Measurements from ENCODE around the gene PNPLA7. TPM values are rescaled to one million over a fixed set of nuclear protein-coding genes. Genes with fewer than 3 reads are reported as not detected.

The PNPLA7 gene
- total RNA-seq, 3 donors from 2014 or later (not counting 1 experiment from before 2014, with no cell fraction given): 4.3 to 6.4 (median 4.9) TPM

DNA sequence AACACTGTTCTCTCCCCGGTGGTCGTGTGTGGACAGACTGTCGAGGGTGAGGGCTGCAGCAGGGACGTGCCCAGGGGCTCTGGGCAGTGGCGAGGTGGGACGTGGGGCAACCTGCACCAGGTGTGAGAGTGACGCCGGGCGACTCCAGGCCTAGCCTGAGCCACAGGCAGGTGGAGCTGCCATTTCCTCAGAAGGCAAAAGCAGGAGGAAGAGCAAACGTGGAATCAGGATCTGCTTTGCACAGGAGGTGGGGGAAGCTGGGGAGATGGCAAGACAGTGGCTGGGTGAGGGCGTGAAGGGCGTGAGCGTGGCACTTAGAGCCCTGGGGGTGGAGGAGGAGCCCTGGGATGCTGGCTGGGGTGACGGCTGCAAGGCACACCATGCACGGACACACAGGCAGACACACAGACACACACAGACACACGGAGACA is 51.5 kb downstream of the PNPLA7 start:
- WGBS (ENCODE audit: insufficient coverage): 94% methylated on average over 16 of the region's 16 CpGs
- Histone ChIP-seq H3K27me3 (ENCODE audit: control insufficient read depth, insufficient read depth, low read length) (no peaks in the 10 kb centered on the region), H3K4me3 (ENCODE audit: low read length) (no peak overlapping the region), H3K27ac (ENCODE audit: low read length) (no peak overlapping the region), H3K9me3 (ENCODE audit: control insufficient read depth, insufficient read depth, low read length) (no peaks in the 10 kb centered on the region), H3K4me1 (ENCODE audit: control insufficient read depth, insufficient read depth, low read length) (no peaks in the 10 kb centered on the region), H3K36me3 (ENCODE audit: control insufficient read depth, insufficient read depth, low read length) (no peaks in the 10 kb centered on the region)
- Mint-ChIP-seq H3K36me3 (no peaks in the 10 kb centered on the region), H3K27ac (no peak overlapping the region), H3K4me1 (peaks cover 17 to 21% of the 10 kb centered on the region in 2 donors), H3K27me3 (ENCODE audit: low read depth in 2 of 2) (no peaks in the 10 kb centered on the region), H3K9me3 (no peaks in the 10 kb centered on the region), H3K4me3 (no peak overlapping the region)
- intact Hi-C loops (cut with micrococcal nuclease): no loop called here
- DNase-seq (no peak), ATAC-seq (no peak)
- TF ChIP-seq, protein P1, sequence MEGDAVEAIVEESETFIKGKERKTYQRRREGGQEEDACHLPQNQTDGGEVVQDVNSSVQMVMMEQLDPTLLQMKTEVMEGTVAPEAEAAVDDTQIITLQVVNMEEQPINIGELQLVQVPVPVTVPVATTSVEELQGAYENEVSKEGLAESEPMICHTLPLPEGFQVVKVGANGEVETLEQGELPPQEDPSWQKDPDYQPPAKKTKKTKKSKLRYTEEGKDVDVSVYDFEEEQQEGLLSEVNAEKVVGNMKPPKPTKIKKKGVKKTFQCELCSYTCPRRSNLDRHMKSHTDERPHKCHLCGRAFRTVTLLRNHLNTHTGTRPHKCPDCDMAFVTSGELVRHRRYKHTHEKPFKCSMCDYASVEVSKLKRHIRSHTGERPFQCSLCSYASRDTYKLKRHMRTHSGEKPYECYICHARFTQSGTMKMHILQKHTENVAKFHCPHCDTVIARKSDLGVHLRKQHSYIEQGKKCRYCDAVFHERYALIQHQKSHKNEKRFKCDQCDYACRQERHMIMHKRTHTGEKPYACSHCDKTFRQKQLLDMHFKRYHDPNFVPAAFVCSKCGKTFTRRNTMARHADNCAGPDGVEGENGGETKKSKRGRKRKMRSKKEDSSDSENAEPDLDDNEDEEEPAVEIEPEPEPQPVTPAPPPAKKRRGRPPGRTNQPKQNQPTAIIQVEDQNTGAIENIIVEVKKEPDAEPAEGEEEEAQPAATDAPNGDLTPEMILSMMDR (IDR thresholded peaks at IDR 0.05): no peak

DNA sequence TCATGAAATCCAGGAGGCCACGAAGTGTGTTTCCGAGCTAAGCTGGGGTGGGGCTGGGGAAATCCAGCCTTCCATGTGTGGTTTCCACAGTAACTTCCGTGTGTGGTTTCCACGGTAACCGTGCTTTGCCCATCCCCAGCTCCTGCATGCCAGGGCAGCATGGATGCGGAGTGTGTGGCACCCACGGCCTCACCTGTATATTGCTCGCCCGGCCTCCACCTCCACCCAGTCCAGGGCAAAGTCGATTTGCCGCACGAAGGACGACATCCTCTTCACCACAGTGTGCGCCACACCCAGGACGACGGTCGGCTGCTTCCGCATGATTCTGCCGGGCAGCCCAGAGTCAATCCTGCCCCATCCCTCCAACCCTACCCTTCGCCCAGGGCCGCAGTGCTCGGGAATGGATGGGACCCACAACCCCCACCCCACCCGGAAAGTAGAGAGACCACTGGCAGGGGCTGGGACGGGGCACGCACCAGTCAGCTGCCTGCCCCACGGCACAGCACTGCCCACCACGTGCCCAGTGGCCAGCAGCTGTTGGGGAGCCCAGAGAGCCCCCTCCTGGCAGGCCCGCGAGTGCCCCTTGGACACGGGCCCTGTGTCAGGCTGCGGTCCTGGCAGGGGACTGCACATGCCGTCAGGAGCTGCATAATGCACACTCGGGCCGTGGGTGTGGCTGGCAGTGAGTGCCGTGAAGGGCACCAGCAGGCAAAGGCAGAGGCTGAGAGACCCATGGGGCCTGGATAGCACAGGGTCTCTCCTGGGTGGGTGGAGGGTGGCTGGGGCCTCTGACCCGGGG is 52.1 kb downstream of the PNPLA7 start:
- Histone ChIP-seq H3K4me3 (ENCODE audit: low read length) (no peak overlapping the region), H3K27ac (ENCODE audit: low read length) (no peak overlapping the region), H3K27me3 (ENCODE audit: control insufficient read depth, insufficient read depth, low read length) (no peaks in the 10 kb centered on the region), H3K36me3 (ENCODE audit: control insufficient read depth, insufficient read depth, low read length) (no peaks in the 10 kb centered on the region), H3K9me3 (ENCODE audit: control insufficient read depth, insufficient read depth, low read length) (no peaks in the 10 kb centered on the region), H3K4me1 (ENCODE audit: control insufficient read depth, insufficient read depth, low read length) (no peaks in the 10 kb centered on the region)
- Mint-ChIP-seq H3K4me3 (no peak overlapping the region), H3K27ac (no peak overlapping the region), H3K9me3 (no peaks in the 10 kb centered on the region), H3K4me1 (peaks cover 16 to 20% of the 10 kb centered on the region in 2 donors), H3K27me3 (ENCODE audit: low read depth in 2 of 2) (no peaks in the 10 kb centered on the region), H3K36me3 (no peaks in the 10 kb centered on the region)
- TF ChIP-seq, protein P1 (IDR thresholded peaks at IDR 0.05): no peak
- 94% methylated on average over 36 of the region's 36 CpGs for WGBS (ENCODE audit: insufficient coverage)
- ATAC-seq (no peak), DNase-seq (no peak)
- intact Hi-C loops (cut with micrococcal nuclease): no loop called here

GRCh38 chr9:137496601-137497375 is 53.4 kb downstream of the PNPLA7 start:
- intact Hi-C loops (cut with micrococcal nuclease): no loop called here
- no peaks in the 10 kb centered on the region for H3K36me3 Mint-ChIP-seq
- peaks cover 3 to 19% of the 10 kb centered on the region in 2 donors for H3K4me1 Mint-ChIP-seq
- ATAC-seq (no peak), DNase-seq (no peak)
- no peaks in the 10 kb centered on the region for H3K4me1 ChIP-seq (ENCODE audit: control insufficient read depth, insufficient read depth, low read length)
- no peaks in the 10 kb centered on the region for H3K27me3 Mint-ChIP-seq (ENCODE audit: low read depth in 2 of 2)
- no peak overlapping the region for H3K27ac ChIP-seq (ENCODE audit: low read length)
- H3K27me3 ChIP-seq (ENCODE audit: control insufficient read depth, insufficient read depth, low read length): no peaks in the 10 kb centered on the region
- H3K4me3 ChIP-seq (ENCODE audit: low read length): no peak overlapping the region
- H3K9me3 ChIP-seq (ENCODE audit: control insufficient read depth, insufficient read depth, low read length): no peaks in the 10 kb centered on the region
- no peaks in the 10 kb centered on the region for H3K36me3 ChIP-seq (ENCODE audit: control insufficient read depth, insufficient read depth, low read length)
- TF ChIP-seq, protein P1 (IDR thresholded peaks at IDR 0.05): no peak
- H3K9me3 Mint-ChIP-seq: no peaks in the 10 kb centered on the region
- no peak overlapping the region for H3K27ac Mint-ChIP-seq
- WGBS (ENCODE audit: insufficient coverage): 96% methylated on average over 27 of the region's 27 CpGs
- no peak overlapping the region for H3K4me3 Mint-ChIP-seq
